Colon (tissue), 2 donors: ENCODE data around the gene MAP2K7.
"Not testable (repeated sequence)": the region's sequence is repeated elsewhere in the genome, so short reads cannot be mapped to it uniquely, and the experiment has no call there.

Experiments
- FAIRE-seq: peaks from 2 replicates; lab custom pipeline; 2012; peaks lifted over from hg19 to GRCh38; lab: Jason Lieb, UNC
- donor health status: control.
- donor health status: control.

MAP2K7 gene

DNA sequence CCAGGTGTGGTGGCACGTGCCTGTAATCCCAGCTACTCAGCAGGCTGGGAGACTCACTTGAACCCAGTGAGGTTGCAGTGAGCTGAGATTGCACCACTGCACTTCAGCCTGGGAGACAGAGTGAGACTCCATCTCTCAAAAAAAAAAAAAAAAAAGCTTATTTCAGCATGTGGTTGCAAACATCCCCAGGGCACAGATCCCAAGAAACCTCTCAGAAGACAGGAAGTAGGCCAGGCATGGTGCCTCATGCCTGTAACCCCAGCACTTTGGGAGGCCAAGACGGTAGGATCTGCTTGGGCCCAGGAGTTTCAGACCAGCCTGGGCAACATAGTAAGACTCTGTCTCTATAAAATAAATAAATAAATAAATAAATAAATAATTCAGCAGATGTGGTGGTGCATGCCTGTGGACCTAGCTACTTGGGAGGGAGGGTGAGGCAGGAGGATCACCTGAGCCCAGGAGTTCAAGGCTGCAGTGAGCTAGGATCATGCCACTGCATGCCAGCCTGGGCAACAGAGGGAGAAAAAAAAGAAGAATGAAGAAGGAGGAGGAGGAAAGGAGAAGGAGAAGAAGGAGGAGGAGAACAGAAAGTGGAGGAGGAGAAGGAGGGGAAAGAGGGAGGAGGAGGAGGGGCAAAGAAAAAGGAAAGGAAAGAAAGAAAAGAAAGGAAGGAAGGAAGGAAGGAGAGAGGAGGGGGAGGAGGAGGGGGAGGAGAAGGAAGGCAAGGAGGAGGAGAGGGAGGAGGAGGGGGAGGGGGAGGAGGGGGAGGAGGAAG, 19.7 kb upstream of the MAP2K7 start:
- no peak for FAIRE-seq

DNA sequence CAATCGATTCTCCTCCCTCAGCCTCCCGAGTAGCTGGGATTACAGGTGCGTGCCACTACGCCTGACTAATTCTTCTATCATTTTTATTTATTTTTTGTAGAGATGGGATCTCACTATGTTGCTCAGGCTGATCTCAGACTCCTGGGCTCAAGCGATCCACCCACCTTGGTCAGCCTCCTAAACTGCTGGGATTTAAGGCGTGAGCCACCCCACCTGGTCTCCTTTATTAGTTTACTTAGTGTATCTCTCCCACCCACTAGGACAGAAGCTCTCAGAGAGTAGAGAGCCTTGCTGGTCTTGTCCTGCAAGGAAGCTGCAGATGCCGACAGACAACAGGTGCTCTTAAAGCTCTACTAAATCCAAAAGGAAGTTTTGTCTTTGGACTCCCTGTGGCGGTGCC, 17.9 kb upstream of the MAP2K7 start:
- no peak for FAIRE-seq

- FAIRE-seq: no peak
Measured at GRCh38 chr19:7887408-7888144, 16.1 kb upstream of the MAP2K7 start.

DNA sequence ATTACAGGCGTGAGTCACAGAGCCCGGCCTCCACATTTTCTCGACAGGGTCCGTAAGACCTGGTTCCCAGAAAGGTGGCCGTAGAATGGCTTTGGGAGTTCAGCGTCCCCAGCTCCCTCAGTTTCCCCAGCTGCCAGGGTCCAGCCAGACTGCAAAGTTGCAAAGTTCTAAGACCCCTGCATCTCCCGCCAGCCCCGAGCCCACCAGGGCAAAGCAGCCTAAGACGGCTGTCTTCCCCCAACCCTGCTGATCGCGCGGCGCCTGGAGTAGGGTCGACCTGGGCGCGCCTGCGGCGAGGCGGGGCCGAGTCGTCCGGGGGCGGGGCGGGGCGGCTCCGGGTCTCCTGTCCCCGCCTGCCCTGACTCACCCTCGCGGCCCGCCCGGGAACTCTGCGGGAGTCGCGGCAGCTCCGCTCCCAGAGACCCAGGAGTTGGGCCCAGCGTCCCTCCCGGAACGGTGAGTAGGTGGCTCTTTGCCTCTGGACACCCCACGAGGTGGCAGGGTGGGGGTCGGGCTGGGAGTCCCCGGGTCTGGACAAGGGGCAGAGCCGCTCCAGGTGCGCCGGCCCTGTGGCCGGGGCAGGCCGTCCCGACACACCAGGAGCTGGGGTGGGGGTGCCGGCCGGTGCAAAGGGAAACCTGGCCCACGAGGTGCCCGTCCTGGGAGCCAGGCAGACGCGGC, 15.4 kb upstream of the MAP2K7 start, which contains the start of gene LRRC8E:
Gene LRRC8E (plus strand): TSS at position 366 of the 681 bp plus-strand sequence. CDS start 7,094 bp downstream, outside the sequence.
- FAIRE-seq: no peak

GRCh38 chr19:7888826-7889217, 14.9 kb upstream of the MAP2K7 start:
- FAIRE-seq: no peak

GRCh38 chr19:7893362-7894101, 10.1 kb upstream of the MAP2K7 start:
- not testable (repeated sequence) for FAIRE-seq

DNA sequence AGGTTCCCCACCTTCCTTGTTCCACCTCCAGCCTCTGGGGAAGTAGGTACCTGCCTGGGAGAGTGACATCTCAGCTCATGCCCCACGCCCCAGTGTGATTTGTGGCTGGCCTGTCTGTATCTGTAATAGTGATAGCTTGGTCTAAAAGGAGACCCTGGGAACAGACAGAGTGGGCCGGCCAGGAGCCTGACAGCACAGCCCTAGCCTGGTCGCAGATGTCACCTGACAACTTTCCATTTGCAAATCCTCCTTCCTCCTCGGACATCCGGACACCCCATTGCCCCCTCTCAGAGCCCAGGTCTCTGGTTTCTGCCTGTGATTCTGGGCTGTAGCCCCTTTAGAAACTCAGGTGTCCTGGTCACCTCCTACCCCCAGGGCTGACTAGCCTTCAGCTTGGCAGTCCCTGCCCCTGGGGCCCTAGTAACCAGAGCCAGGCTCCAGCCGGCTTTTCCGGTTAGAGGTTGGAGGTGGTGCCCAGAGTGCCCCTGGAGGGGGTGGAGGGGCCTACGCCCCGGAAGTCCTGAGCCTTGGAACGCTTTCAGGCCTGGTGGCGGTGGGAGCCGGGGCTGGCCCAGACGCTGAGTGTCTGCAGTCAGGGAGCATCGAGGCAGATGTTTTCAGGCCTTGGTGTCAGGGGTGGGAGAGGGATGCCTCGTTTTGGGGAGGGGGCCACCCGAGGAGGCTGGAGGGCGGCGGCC, 8.9 kb upstream of the MAP2K7 start:
- FAIRE-seq: no peak

GRCh38 chr19:7895565-7895964, 8.1 kb upstream of the MAP2K7 start:
- no peak for FAIRE-seq

DNA sequence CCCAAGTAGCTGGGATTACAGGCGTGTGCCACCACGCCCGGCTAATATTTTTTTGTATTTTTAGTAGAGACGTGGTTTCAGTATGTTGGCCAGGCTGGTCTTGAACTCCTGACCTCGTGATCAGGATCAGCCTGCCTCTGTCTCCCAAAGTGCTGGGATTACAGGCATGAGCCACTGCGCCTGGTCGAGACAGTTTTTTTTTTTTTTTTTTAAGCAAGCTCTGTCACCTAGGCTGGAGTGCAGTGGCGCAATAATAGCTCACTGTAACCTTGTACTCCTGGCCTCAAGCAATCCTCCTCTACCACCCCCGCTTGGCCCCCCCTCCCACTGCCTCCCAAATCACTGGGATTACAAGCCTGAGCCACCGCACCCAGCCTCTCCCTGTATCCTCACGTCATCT, 6.4 kb upstream of the MAP2K7 start:
- FAIRE-seq: no peak

DNA sequence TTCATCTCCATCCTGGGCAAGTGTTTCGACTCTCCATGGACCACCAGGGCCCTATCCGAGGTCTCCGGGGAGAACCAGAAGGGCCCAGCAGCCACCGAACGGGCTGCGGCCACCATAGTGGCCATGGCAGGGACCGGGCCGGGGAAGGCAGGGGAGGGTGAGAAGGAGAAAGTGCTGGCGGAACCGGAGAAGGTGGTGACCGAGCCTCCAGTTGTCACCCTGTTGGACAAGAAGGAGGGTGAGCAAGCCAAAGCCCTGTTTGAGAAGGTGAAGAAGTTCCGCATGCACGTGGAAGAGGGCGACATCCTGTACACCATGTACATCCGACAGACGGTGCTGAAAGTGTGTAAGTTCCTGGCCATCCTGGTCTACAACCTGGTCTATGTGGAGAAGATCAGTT, 4.7 kb upstream of the MAP2K7 start:
- no peak for FAIRE-seq

GRCh38 chr19:7899751-7900378, 3.8 kb upstream of the MAP2K7 start:
- no peak for FAIRE-seq

DNA sequence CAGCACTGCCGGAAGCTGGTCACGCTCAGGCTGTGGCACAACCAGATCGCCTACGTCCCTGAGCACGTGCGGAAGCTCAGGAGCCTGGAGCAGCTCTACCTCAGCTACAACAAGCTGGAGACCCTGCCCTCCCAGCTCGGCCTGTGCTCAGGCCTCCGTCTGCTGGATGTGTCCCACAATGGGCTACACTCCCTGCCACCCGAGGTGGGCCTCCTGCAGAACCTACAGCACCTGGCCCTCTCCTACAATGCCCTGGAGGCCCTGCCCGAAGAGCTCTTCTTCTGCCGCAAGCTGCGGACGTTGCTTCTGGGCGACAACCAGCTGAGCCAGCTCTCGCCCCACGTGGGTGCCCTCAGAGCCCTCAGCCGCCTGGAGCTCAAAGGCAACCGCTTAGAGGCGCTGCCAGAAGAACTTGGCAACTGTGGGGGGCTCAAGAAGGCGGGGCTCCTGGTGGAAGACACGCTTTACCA, 3.2 kb upstream of the MAP2K7 start:
- no peak for FAIRE-seq

GRCh38 chr19:7900931-7901330, 2.7 kb upstream of the MAP2K7 start:
- no peak for FAIRE-seq

DNA sequence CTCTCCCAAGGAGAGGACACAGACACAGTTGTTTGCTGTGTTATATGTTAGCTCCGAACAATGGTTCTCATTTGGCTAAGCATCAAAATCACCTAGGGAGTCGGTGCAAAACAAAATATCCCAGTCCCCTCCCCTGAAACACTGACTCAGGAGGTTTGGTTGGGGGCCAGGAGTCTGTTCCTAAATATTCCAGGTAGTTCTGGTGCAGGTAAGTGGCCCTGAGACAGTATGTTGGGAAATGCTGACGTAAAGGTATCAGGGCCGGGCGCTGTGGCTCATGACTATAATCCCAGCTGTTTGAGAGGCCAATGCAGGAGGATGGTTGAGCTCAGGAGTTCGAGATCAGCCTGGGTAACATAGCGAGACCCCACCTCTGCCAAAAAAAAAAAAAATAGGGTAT, 2.3 kb upstream of the MAP2K7 start:
- FAIRE-seq: no peak

GRCh38 chr19:7902796-7903243, 857 bp upstream of the MAP2K7 start:
- no peak for FAIRE-seq

- FAIRE-seq: no peak
Measured at GRCh38 chr19:7904074-7905020, 670 bp downstream of the MAP2K7 start.

GRCh38 chr19:7905268-7905667, 1.6 kb downstream of the MAP2K7 start:
- FAIRE-seq: no peak

- no peak for FAIRE-seq
Measured at GRCh38 chr19:7905859-7906258, 2.2 kb downstream of the MAP2K7 start.

DNA sequence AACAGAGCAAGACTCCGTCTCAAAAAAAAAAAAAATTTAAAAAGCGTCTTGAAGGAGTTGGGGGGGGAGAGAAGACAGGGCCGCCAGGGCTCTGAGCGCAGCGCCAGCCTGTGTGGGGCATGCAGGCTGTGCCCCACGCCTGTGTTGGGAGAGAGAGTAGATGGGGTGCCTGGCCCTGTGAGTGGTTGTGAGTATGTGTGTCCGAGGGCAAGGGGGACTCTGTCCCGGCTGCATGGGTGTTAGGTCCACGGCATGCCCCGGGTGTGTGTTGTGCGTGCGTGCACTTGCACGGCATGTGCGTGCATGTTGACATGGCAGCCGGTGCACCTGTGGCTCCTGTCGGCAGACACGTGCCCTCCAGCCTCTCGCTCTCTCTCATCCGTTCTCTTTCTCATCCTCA, 3.4 kb downstream of the MAP2K7 start:
- no peak for FAIRE-seq

DNA sequence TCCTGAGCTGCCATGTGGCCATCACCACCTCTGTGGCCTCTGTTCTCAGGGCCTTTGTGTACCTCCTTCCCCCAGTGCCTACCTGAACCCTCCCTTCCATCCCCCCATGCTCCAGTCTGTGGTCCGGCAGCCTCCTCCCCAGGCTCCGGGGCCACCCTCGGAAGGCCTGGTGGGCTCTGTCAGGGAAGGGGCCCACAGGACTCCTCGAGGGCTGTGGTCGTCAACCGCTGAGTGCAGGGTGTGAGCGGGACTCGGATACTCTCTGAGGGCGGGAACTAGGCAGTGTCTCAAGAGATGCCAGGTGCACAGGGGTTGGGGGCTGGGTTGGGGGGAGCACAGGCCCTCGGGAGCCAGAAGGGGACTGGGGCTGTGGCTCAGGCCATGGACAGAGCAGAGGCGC, 3.9 kb downstream of the MAP2K7 start:
- FAIRE-seq: no peak
